Amygdala (tissue), 56 donors: ENCODE data around the gene ZNF394.

Experiments used
- DNase-seq, 56 donors: peaks; one replicate each; lab custom pipeline; 2025; lab: John Stamatoyannopoulos, UW

The ZNF394 gene

DNA sequence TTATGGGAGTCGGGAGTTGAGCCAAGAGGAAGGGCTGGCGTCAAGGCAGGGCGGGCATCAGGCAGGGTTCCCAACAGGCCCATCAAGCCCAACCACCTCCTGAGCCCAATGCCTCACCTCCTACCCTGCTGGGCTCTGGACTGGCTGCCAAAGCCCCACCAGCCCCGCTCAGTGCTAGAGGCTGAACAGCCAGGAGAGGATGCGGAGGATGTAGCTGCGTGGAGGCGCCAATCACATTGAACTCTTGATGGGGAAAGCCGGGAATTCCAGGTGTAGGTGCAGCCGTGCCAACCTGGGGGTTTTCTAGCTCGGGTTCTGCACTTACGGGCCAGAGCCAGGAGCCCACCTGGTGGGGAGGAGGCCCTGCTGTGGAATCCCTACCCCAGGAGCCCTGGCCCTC is 47.0 kb downstream of the ZNF394 start:
- DNase-seq, result peak in 1 of 56 donors; percentile 17

DNA sequence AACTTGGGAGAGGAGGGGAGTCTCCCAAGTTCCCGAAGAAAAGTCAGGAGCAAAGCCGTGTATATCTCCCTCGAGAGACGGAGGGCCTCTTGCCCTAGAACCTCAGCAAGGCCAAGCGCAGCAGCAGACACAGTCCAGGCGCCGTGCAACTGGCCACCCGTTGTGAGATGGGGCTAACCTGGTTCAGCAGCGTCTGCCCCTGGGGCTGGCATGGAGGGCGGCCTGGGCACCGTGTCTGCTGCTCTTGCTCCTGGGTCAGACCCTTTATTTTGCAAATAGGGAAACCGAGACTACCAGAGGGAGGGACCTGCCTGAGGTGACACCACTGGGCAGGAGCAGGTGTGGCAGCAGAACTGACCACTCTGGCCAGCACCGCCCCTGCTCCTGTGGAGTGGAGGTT is 47.5 kb downstream of the ZNF394 start:
- DNase-seq, result no peak

DNA sequence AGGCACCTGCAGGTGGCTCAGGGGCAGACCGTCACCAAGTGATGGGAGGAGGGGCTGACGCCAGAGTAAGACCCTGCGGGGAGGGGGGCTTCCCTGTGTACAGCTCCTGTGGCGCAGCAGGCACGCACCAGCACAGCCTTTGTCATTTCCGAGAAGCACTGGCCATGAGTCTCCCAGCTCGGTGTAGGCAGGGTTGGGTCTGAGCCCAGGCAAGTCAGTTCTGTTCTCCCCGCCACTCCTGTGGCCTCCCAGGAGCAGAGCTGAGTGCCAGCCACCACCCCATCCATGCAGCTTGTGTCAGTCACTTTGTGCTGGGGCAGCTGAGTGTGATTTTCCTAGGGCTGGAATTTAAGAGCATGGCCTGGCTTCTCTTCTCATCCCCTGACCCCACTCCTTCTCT is 48.1 kb downstream of the ZNF394 start:
- peak in 30 of 56 donors; percentile 5 to 62 (median 34) for DNase-seq

DNA sequence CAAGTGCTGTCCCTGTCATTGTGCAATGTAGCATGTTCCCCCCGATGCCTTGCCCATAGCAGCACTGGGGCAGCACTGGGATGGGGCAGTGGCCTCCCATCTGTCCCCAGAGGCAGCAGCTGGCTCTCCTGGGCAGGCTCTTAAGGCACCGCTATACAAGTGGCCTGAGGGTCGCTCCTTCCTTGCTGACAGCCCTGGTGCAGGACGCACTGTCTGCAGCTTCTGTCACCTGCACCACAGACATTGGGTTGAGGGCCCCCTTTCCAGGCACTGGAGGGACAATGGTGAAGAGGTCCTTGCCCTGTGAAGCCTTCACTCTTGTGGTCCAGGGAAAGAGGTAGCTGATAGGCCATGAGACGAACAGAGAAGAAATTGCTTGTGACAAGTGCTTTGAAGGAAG is 50.8 kb downstream of the ZNF394 start:
- no peak for DNase-seq

DNA sequence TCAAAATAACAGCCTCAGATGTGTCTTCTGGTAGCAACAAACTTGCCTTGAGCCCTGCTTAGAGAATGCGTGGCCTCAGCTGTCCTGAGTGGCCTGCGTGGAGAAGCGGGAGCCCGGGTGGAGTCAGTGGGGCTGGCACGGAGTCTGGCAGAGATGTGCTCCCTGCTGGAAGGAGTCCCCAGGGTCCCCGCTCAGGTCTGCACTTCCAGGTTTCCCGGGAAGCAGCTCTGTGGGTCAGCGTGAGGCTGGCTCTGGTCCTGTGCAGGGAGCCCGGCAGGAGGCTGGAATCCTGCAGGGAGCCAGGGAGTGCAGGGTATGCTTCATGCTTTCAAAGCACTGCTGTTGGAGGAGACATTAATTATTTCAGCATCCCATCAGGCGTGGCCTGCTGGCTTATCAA is 51.2 kb downstream of the ZNF394 start:
- no peak for DNase-seq

DNA sequence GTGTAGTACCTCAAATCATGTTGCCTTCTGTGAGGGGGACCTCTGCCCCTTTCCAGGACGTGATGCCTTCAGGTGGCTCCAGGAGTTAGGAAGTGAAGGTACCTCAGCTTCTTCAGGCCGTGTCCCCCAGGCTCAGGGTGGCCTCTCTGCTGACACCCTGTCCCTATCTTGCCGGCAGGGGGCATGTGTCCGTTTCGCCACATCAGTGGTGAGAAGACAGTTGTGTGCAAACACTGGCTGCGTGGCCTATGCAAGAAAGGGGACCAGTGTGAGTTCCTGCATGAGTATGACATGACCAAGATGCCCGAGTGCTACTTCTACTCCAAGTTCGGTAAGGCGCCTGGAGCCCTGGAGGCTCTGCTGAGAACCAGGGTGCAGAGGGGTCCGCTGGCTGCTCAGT is 52.1 kb downstream of the ZNF394 start:
- no peak for DNase-seq

DNA sequence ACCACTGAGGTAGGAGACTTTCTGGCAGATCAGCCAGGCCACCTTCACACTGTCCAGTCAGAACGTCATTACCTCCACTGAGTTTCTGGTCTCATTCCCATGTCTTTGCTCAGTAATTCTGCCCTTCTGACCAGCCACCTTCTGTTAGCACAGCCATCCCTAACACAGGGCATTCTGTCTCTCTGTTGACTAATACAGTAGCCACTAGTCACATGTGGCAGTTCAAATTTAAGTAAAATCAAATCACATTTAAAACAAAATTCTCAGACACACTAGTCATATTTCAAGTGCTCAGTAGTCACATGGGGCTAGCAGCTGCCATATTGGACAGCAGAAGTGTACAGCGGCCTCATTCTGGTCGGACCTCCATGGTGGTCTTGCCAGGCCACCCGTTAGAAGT is 54.0 kb downstream of the ZNF394 start:
- no peak for DNase-seq
